ENCODE results near the gene KCNQ1.

The KCNQ1 gene

GRCh38 chr11:2520736-2521035 lies 75.9 kb downstream of the KCNQ1 start:
- Histone ChIP-seq H4K20me1 (peaks cover 19% of the 10 kb centered on the region), H3K27me3 (no peaks in the 10 kb centered on the region), H3K4me2 (no peak overlapping the region), H3K9me3 (no peaks in the 10 kb centered on the region), H3K36me3 (no peaks in the 10 kb centered on the region), H3K4me3 (no peak overlapping the region), H3K27ac (no peak overlapping the region), H3K4me1 (peaks cover 44% of the 10 kb centered on the region), H3K9ac (no peak overlapping the region)
- TF ChIP-seq Cebpa-rat (IDR thresholded peaks at IDR 0.05) = no peak

GRCh38 chr11:2521081-2521732 lies 76.4 kb downstream of the KCNQ1 start:
- H3K4me1 ChIP-seq = peaks cover 49% of the 10 kb centered on the region
- H4K20me1 ChIP-seq = peaks cover 24% of the 10 kb centered on the region
- no peak overlapping the region for H3K27ac ChIP-seq
- H3K9ac ChIP-seq = no peak overlapping the region
- H3K9me3 ChIP-seq = no peaks in the 10 kb centered on the region
- H3K4me2 ChIP-seq = peak overlapping the region; percentile 56
- H3K27me3 ChIP-seq = no peaks in the 10 kb centered on the region
- TF ChIP-seq Cebpa-rat (IDR thresholded peaks at IDR 0.05) = no peak
- no peak overlapping the region for H3K4me3 ChIP-seq
- no peaks in the 10 kb centered on the region for H3K36me3 ChIP-seq

- H4K20me1 ChIP-seq = peaks cover 31% of the 10 kb centered on the region
- no peak overlapping the region for H3K27ac ChIP-seq
These were observed 77.2 kb downstream of the KCNQ1 start for GRCh38 chr11:2521733-2522630.

GRCh38 chr11:2522631-2523255 lies 77.9 kb downstream of the KCNQ1 start:
- TF ChIP-seq Cebpa-rat (IDR thresholded peaks at IDR 0.05) = no peak
- Histone ChIP-seq H3K27me3 (no peaks in the 10 kb centered on the region), H3K9me3 (no peaks in the 10 kb centered on the region), H3K36me3 (no peaks in the 10 kb centered on the region), H3K27ac (no peak overlapping the region), H4K20me1 (peaks cover 37% of the 10 kb centered on the region), H3K9ac (no peak overlapping the region), H3K4me2 (0 out of 2 replicates have a peak overlapping the region, but pooled peaks have one; percentile 0), H3K4me3 (no peak overlapping the region), H3K4me1 (peaks cover 64% of the 10 kb centered on the region)

More at GRCh38 chr11:2521733-2522630, 77.2 kb downstream of the KCNQ1 start:
- Histone ChIP-seq H3K4me2 (peak overlapping the region; percentile 56), H3K4me3 (no peak overlapping the region), H3K4me1 (peaks cover 57% of the 10 kb centered on the region), H3K36me3 (no peaks in the 10 kb centered on the region), H3K9me3 (no peaks in the 10 kb centered on the region), H3K9ac (no peak overlapping the region), H3K27me3 (no peaks in the 10 kb centered on the region)
- TF ChIP-seq Cebpa-rat (IDR thresholded peaks at IDR 0.05) = no peak

- Histone ChIP-seq H3K4me3 (no peak overlapping the region), H3K36me3 (no peaks in the 10 kb centered on the region), H3K9me3 (no peaks in the 10 kb centered on the region), H3K4me1 (peaks cover 75% of the 10 kb centered on the region), H3K27me3 (no peaks in the 10 kb centered on the region), H3K4me2 (no peak overlapping the region), H3K9ac (no peak overlapping the region), H3K27ac (no peak overlapping the region), H4K20me1 (peaks cover 45% of the 10 kb centered on the region)
- no peak for TF ChIP-seq Cebpa-rat (IDR thresholded peaks at IDR 0.05)
These were observed 79.1 kb downstream of the KCNQ1 start for GRCh38 chr11:2523821-2524391.

GRCh38 chr11:2524446-2525165 lies 79.8 kb downstream of the KCNQ1 start:
- no peak for TF ChIP-seq Cebpa-rat (IDR thresholded peaks at IDR 0.05)
- H3K9ac ChIP-seq = no peak overlapping the region
- no peak overlapping the region for H3K4me3 ChIP-seq
- peaks cover 45% of the 10 kb centered on the region for H4K20me1 ChIP-seq
- peaks cover 74% of the 10 kb centered on the region for H3K4me1 ChIP-seq
- peak overlapping the region; percentile 97 for H3K4me2 ChIP-seq
- H3K27ac ChIP-seq = no peak overlapping the region
- no peaks in the 10 kb centered on the region for H3K27me3 ChIP-seq
- H3K36me3 ChIP-seq = no peaks in the 10 kb centered on the region
- H3K9me3 ChIP-seq = no peaks in the 10 kb centered on the region

GRCh38 chr11:2525166-2525861 lies 80.5 kb downstream of the KCNQ1 start:
- Histone ChIP-seq H3K4me3 (no peak overlapping the region), H4K20me1 (peaks cover 39% of the 10 kb centered on the region), H3K27me3 (no peaks in the 10 kb centered on the region), H3K4me2 (peak overlapping the region; percentile 97), H3K27ac (0 out of 2 replicates have a peak overlapping the region, but pooled peaks have one; percentile 79), H3K36me3 (no peaks in the 10 kb centered on the region), H3K9ac (no peak overlapping the region), H3K9me3 (no peaks in the 10 kb centered on the region), H3K4me1 (peaks cover 67% of the 10 kb centered on the region)
- TF ChIP-seq Cebpa-rat (IDR thresholded peaks at IDR 0.05) = no peak

GRCh38 chr11:2525941-2526807 lies 81.4 kb downstream of the KCNQ1 start:
- Histone ChIP-seq H3K4me2 (peak overlapping the region; percentile 97), H3K4me1 (peaks cover 66% of the 10 kb centered on the region), H4K20me1 (peaks cover 37% of the 10 kb centered on the region), H3K9me3 (no peaks in the 10 kb centered on the region), H3K4me3 (peak overlapping the region; percentile 42; the same call in 1 of the 2 replicates), H3K9ac (peak overlapping the region; percentile 66), H3K27me3 (no peaks in the 10 kb centered on the region), H3K27ac (peak overlapping the region; percentile 79), H3K36me3 (no peaks in the 10 kb centered on the region)
- TF ChIP-seq Cebpa-rat (IDR thresholded peaks at IDR 0.05) = no peak

Measured in BLaER1 (cell line).